Forelimb muscle (tissue), 1 donor: Measurements from ENCODE around the gene ZNF735. TPM values are rescaled to one million over a fixed set of nuclear protein-coding genes. Genes with fewer than 3 reads are reported as not detected.
"Not testable (repeated sequence)": the region's sequence is repeated elsewhere in the genome, so short reads cannot be mapped to it uniquely, and the experiment has no call there.

Experiments used
- DNase-seq: peaks from one replicate; pipeline ENCODE4 v3.0.0-alpha.2; 2013; ENCODE audit warnings: low read depth
- polyA plus RNA-seq: library from polyadenylated mRNA; unstranded; fragments of 120-200 nt; gene quantifications from one replicate; pipeline ENCODE4 v1.2.1, GENCODE V29; 2013; ENCODE audit not compliant: insufficient read length

The ZNF735 gene
- polyA plus RNA-seq = not detected

- DNase-seq = no peak
These were observed at the start of gene ZNF735 for GRCh38 chr7:64206903-64207302. ZNF735 (plus strand) TSS chr7:64207203; CDS start chr7:64207203, 0 bp downstream.

DNA sequence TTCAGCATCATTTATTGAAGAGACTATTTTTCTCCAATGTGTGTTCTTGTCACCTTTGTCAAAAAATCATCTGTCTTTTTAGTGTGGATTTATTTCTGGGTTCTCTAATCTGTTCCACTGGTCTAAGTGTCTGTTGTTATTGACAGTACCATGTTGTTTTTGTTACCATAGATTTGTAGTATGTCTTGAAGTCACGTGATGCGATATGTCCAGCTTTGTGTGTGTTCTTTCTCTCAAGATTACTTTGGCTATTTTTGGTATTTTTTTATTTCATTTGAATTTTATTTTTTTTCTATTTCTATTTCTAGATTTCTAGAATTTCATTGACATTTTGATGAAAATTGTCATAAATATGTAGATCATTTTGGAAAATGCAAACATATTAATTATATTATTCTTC, 36.0 kb upstream of the ZNF735 start:
- DNase-seq = not testable (repeated sequence)

DNA sequence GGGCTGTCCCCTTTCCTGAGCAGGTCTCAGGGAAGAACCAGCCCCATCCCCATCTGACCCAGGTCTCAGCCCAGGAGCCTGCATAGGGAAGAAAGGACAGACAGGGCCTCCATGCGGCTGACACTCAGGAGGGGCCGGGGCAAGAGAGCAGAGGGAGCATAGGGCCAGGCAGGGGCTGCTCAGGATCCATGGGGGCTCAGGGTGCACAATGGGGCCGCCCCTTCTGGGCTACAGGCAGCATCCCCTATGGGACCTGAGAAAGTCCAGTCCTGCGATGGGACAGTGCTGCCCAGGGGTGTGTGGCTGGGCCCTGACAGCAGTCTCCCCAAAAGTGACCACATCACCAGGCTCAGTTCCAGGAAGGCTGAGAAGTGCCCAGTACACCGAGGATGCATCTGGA, 32.7 kb upstream of the ZNF735 start:
- no peak for DNase-seq

DNA sequence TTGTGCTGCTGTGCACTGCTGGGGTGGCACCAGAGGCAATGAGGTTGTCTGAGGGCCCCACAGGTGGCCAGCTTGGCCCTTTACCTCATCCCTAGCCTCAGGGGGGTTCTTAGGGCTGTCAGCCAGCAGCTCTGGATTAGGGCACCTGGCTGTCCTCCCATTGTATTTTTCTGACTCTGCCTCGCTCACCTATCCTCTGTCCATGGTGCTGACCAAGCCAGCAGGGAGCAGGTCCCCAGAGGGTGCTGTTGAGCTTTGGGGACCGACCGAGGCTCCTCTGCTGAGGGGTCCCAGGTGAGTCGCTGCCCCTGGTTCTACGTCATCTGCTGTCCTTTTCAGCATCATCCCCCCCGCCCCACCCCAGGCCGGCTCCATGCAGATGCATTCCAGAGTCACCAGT, 32.1 kb upstream of the ZNF735 start:
- no peak for DNase-seq

- DNase-seq = no peak
These were observed 26.0 kb upstream of the ZNF735 start for GRCh38 chr7:64180989-64181388.

DNA sequence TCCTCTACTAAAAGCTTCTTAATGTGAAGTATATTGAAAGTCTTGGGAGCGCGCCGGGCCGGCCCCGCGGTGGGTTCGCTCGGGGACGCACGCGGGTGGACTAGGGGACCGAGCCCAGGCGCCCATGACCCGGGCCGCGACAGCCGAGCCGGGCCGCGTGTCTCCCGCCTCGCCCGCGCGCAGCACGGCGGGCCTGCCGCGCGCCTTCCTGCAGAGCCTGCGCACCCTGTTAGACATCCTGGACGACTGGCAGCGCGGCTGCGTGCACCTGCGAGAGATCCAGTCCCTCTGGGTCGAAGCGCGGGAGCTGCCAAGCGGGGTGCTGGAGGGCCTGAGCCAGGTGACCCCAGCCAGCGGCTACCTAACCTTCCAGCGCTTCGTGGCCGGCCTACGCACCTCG, 25.4 kb upstream of the ZNF735 start:
- DNase-seq = no peak

DNA sequence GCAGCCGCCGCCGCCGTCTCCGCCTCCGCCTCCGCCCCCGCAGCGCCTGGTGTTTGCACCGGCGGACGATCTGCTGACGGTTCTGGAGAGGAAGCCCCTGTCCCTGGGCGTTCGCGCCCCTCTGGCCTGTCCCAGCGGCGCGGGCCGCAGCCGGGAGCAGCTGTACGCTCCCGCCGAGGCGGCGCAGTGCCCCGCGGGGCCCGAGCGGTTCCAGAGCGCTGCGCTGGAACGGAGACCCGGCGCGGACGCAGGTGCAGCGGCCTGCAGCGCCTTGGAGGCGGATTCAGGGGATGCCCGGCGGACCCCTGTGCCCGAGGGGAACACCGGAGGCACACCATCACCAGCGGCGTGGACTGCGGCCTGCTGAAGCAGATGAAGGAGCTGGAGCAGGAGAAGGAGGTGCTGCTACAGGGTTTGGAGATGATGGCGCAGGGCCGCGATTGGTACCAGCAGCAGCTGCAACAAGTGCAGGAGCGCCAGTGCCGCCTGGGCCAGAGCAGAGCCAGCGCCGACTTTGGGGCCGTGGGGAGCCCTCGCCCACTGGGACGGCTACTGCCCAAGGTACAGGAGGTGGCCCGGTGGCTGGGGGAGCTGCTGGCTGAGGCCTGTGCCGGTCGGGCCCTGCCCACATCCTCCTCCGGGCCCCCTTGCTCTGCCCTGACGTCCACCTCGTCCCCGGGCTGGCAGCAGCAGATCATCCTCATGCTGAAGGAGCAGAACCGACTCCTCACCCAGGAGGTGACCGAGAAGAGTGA, 24.8 kb upstream of the ZNF735 start:
- no peak for DNase-seq

DNA sequence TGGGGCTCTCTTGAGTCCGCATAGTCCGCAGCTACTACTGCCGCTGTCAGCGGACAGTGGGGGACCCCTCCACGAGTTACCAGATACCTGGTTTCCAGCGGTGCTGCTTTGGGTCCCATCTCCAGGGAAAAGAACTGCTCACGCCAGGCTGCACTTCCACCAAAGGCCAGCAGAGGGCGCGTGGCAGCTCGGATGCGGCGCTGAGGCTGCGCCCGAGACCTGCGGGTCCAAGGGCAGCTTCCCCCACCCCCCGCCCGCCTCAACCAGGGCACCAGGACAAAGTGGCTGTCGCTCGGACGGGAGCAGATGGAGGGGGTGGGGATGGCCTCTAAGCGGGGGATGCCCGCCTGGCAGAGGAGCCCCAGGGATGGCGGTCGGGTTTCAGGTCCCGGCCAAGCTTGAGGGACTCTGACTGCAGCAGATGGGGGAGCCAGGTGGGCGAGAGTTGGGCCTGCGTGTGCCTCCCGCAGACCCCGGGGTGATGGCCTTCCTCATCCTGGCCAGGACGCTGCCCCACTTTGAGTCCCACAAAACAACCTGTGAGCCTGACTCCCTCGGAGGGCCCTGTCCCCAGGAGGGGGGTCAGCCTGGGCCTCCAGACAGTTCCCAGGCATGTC, 23.8 kb upstream of the ZNF735 start:
- no peak for DNase-seq

GRCh38 chr7:64183827-64184372, 23.1 kb upstream of the ZNF735 start:
- DNase-seq = no peak

- no peak for DNase-seq
These were observed 22.6 kb upstream of the ZNF735 start for GRCh38 chr7:64184376-64184775.

DNA sequence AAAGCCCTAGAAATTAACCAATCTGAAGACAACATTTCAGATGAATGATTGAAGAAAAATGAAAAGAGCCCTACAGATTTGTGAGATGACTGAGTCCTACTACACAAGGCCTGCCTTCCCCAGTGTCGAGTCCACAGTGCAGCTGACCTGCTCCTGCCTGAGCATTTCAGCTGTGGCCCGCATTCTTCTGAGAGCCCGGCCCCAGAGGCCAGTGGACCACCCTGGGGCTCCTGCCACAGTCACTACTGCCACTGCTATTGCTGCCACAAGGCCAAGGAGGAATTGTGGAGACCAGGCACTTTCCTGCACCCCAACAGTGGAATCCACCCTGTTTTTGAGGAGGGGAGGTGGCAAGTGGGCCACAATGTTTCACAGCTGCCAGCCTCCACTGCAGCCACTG, 19.6 kb upstream of the ZNF735 start:
- DNase-seq = no peak

DNA sequence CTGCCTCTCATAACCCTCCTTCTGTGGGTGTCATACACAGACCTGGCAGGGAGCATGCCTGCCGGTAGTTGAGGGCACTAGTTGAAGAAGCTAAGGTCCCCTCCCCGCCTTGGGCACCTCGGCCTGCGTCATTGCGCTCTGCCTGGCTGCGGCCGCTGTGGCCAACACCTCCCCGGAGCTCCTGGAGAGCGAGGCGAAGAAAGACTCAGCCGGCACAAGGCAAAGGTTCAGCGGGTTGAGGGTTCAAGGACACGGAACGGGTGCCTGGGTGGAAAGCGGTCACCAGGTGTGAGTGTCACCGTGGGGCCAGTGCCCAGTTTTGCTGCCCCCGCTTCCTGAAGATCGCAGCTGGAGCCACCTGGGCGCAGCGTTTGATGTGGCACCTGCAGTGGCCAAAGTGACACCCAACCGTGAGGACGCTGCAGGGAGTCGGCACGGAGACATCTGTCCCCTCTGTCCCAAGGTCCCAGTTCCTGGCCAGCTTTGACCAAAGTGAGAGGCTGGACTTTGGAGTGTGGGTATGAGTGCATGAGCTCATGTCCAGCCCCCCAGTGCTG, 14.8 kb upstream of the ZNF735 start:
- no peak for DNase-seq

DNA sequence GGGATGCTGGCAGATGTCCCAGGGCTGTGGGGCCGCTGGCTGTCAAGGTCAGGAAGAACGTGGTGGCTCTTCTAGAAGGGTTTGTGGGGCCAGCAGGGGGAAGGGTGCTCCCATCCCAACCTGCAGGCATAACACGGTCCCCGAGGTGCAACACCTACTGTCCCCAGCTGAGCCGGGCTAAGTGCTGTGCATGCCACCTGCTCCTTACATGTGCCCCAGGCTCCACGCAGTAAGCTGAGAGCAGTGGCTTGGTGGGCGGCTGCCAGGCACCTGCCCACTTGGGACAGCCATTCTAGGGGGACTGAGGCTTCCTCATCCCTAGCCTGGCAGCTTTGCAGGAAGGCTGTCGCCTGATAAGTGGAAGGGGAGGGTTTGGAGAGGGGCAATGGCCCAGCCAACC, 14.2 kb upstream of the ZNF735 start:
- DNase-seq = no peak

DNA sequence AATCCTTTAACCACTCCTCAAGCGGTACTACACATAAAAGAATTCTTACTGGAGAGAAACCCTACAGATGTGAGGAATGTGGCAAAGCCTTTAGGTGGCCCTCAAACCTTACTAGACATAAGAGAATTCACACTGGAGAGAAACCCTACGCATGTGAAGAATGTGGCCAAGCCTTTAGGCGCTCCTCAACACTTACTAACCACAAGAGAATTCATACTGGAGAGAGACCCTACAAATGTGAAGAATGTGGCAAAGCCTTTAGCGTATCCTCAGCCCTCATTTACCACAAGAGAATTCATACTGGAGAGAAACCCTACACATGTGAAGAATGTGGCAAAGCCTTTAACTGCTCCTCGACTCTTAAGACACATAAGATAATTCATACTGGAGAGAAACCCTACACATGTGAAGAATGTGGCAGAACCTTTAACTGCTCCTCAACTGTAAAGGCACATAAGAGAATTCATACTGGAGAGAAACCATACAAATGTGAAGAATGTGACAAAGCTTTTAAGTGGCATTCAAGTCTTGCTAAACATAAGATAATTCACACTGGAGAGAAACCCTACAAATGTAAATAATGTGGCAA, 12.8 kb downstream of the ZNF735 start:
- not testable (repeated sequence) for DNase-seq

DNA sequence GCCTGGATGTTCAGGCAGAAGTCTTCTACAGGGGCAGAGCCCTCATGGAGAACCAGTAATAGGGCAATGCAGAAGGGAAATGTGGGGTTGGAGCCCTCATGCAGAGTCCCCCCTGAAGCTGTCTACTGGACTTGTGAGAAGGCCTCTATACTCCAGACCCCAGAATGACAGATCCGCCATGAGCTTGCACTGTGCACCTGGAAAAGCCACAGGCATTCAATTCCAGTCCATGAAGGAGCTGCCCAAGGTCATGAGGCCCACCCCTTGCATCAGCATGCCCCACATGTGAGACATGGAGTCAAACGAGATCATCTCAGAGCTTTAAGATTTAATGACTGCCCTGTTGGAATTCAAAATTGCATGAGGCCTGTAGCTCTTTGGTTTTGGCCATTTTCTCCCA, 16.4 kb downstream of the ZNF735 start:
- no peak for DNase-seq

DNA sequence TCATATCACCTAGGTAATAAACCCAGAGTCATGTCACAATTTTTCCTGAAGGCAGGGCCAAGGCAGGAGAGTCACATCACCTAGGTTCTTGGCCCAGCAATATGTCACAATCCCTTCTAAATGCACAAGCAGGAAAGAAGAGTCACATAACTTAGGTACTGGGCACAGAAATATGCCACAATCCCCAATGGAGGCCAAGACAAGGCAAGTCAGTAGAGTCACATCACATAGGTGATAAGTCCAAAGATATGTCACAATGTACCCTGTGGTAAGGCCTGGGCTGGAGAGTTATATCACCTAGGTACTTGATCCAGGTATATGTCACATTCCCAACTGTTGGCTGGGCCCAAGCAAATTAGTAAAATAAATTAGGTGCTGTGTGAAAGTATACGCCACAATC, 21.2 kb downstream of the ZNF735 start, which contains the start of gene ZNF679:
Gene ZNF679 (plus strand): TSS at position 301 of the 400 bp plus-strand sequence. CDS start 20,644 bp downstream, outside the sequence.
- not testable (repeated sequence) for DNase-seq

DNA sequence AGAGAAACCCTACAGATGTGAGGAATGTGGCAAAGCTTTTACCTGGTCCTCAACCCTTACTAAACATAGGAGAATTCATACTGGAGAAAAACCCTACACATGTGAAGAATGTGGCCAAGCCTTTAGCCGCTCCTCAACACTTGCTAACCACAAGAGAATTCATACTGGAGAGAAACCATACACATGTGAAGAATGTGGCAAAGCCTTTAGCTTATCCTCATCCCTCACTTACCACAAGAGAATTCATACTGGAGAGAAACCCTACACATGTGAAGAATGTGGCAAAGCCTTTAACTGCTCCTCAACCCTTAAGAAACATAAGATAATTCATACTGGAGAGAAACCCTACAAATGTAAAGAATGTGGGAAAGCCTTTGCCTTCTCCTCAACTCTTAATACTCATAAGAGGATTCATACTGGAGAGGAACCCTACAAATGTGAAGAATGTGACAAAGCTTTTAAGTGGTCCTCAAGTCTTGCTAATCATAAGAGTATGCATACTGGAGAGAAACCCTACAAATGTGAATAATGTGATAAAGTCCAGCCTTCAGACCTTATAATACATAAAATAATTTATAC, 59.4 kb downstream of the ZNF735 start:
- DNase-seq = no peak

Other genes starting within 250 kb of the ZNF735 start
- not detected for gene ZNF722, start 208.4 kb upstream of the ZNF735 start, polyA plus RNA-seq
- 0.11 TPM for gene ZNF727, start 161.8 kb upstream of the ZNF735 start, polyA plus RNA-seq
- not detected for gene ZNF679, start 21.3 kb downstream of the ZNF735 start, polyA plus RNA-seq
- gene ZNF736, start 106.8 kb downstream of the ZNF735 start, polyA plus RNA-seq = 8.1 TPM